Lung (tissue), 12 donors: ENCODE results near the gene CHRNG. TPM values are rescaled to one million over a fixed set of nuclear protein-coding genes. Genes with fewer than 3 reads are reported as not detected.

Experiments used
- ATAC-seq: fragments of 200-7000 bp; cut with Tn5 transposase; one replicate; pipeline ENCODE4 v1.9.1; 2020; ENCODE audit warnings: moderate number of reproducible peaks; ENCODE audit not compliant: insufficient read depth, low FRiP score
- DNase-seq, 3 donors: peaks; one replicate each; pipeline ENCODE4 v3.0.0-alpha.2; 2013 to 2017
- H3K27ac ChIP-seq, 2 donors: one replicate each; pipeline ENCODE4 v1.5.1; 2013; ENCODE audit warnings: mild to moderate bottlenecking in 2 of 2, moderate library complexity in 2 of 2, control low read depth in 1 of 2, inconsistent platforms in 1 of 2, low read depth in 1 of 2, low read length in 1 of 2
- H3K27me3 ChIP-seq, 3 donors: one replicate each; pipeline ENCODE4 v1.5.1; 2013; ENCODE audit warnings: low read length in 2 of 3; ENCODE audit not compliant: control insufficient read depth in 3 of 3, insufficient read depth in 3 of 3
- H3K36me3 ChIP-seq, 4 donors: one replicate each; pipeline ENCODE4 v1.5.1; 2013; ENCODE audit warnings: low read length in 4 of 4, mild to moderate bottlenecking in 1 of 4, moderate library complexity in 1 of 4; ENCODE audit not compliant: control insufficient read depth in 4 of 4, insufficient read depth in 4 of 4
- H3K4me1 ChIP-seq, 5 donors: one replicate each; pipeline ENCODE4 v1.5.1; 2013; ENCODE audit warnings: low read length in 5 of 5, mild to moderate bottlenecking in 2 of 5, moderate library complexity in 1 of 5; ENCODE audit not compliant: control insufficient read depth in 5 of 5, insufficient read depth in 5 of 5
- H3K4me3 ChIP-seq: one replicate; pipeline ENCODE4 v1.5.1; 2013; ENCODE audit warnings: mild to moderate bottlenecking, control low read depth, moderate library complexity
- H3K9ac ChIP-seq, 2 donors: one replicate each; pipeline ENCODE4 v1.5.1; 2013; ENCODE audit warnings: low read length in 2 of 2, control low read depth in 1 of 2; ENCODE audit not compliant: insufficient read depth in 1 of 2
- H3K9me3 ChIP-seq, 4 donors: one replicate each; pipeline ENCODE4 v1.5.1; 2013; ENCODE audit warnings: low read length in 3 of 4, mild to moderate bottlenecking in 1 of 4, moderate library complexity in 1 of 4; ENCODE audit not compliant: control insufficient read depth in 4 of 4, insufficient read depth in 3 of 4
- CTCF ChIP-seq: IDR thresholded peaks from 2 replicates; pipeline ENCODE4 v1.5.1; 2012; ENCODE audit warnings: mild to moderate bottlenecking; ENCODE audit errors: control extremely low read depth, extremely low read depth
- WGBS, 2 donors: extraction: QIAGEN DNeasy Blood & Tissue Kit; methylation state at CpG; one replicate each; pipeline ENCODE4 v1.1.7; 2013; 5-methylcytosine and 5-hydroxymethylcytosine counted together
- polyA plus RNA-seq, 2 donors: library from polyadenylated mRNA; stranded (reverse); fragments of 200-250 nt; gene quantifications; one replicate each; pipeline ENCODE4 v1.2.1, GENCODE V29; 2013
- total RNA-seq, 2 donors: library from RNA; depleted of rRNA in 1 of 2; stranded (reverse); fragments of >200 nt in 1 of 2; gene quantifications; one replicate each; pipeline ENCODE4 v1.2.1, GENCODE V29; 2014 to 2021
- donor health status: control.
- donor health status: control.
- donor health status: Bipolar disorder and iron deficiency.
- donor health status: healthy.
- donor health status: DM: yes; HTN: yes; CAD: no.

Gene CHRNG
- total and polyA plus RNA-seq, 4 donors, result not detected

- H3K4me1 ChIP-seq, result peaks cover 0 to 6% (median 0%) of the 10 kb centered on the region in 5 donors
- 92 to 94% methylated on average over 19 of the region's 19 CpGs for WGBS, 2 donors
- no peak for DNase-seq
These were observed 4.6 kb downstream of the CHRNG start for GRCh38 chr2:232543928-232544631.

GRCh38 chr2:232544674-232545073 is 5.2 kb downstream of the CHRNG start:
- ATAC-seq (no peak), DNase-seq (no peak)
- no peak overlapping the region for H3K9ac ChIP-seq
- peaks cover 0 to 13% (median 1%) of the 10 kb centered on the region in 4 donors for H3K9me3 ChIP-seq
- H3K4me3 ChIP-seq, result no peak overlapping the region
- H3K27ac ChIP-seq, result no peak overlapping the region
- H3K36me3 ChIP-seq, result peaks cover 0 to 20% (median 10%) of the 10 kb centered on the region in 4 donors
- WGBS, 2 donors, result 93 to 94% methylated on average over 6 of the region's 6 CpGs
- no peaks in the 10 kb centered on the region for H3K27me3 ChIP-seq
- H3K4me1 ChIP-seq, result peaks cover 0 to 4% (median 2%) of the 10 kb centered on the region in 5 donors
- no peak for TF ChIP-seq CTCF

More at GRCh38 chr2:232543928-232544631, 4.6 kb downstream of the CHRNG start:
- no peak overlapping the region for H3K9ac ChIP-seq
- H3K4me3 ChIP-seq, result no peak overlapping the region
- H3K36me3 ChIP-seq, result peaks cover 0 to 20% (median 10%) of the 10 kb centered on the region in 4 donors
- TF ChIP-seq CTCF, result no peak
- peaks cover 0 to 9% (median 1%) of the 10 kb centered on the region in 4 donors for H3K9me3 ChIP-seq
- ATAC-seq, result no peak
- H3K27ac ChIP-seq, result no peak overlapping the region
- H3K27me3 ChIP-seq, result peaks cover 0 to under 1% (median 0%) of the 10 kb centered on the region in 3 donors

- no peak for DNase-seq
- H3K4me1 ChIP-seq, result peaks cover 0 to 4% (median 3%) of the 10 kb centered on the region in 5 donors
- H3K9ac ChIP-seq, result no peak overlapping the region
- H3K9me3 ChIP-seq, result peaks cover 0 to 13% (median 1%) of the 10 kb centered on the region in 4 donors
- H3K4me3 ChIP-seq, result no peak overlapping the region
- H3K36me3 ChIP-seq, result peaks cover 0 to 20% (median 10%) of the 10 kb centered on the region in 4 donors
- no peak overlapping the region for H3K27ac ChIP-seq
- no peaks in the 10 kb centered on the region for H3K27me3 ChIP-seq
- WGBS, 2 donors, result 74 to 88% methylated on average over 17 of the region's 17 CpGs
- no peak for ATAC-seq
- TF ChIP-seq CTCF, result no peak
These were observed 6.3 kb downstream of the CHRNG start for GRCh38 chr2:232545511-232546375.
